ENCODE results near the gene MAGI1. TPM values are rescaled to one million over a fixed set of nuclear protein-coding genes. Genes with fewer than 3 reads are reported as not detected.

The MAGI1 gene
- polyA plus RNA-seq, 3 donors, result not detected

DNA sequence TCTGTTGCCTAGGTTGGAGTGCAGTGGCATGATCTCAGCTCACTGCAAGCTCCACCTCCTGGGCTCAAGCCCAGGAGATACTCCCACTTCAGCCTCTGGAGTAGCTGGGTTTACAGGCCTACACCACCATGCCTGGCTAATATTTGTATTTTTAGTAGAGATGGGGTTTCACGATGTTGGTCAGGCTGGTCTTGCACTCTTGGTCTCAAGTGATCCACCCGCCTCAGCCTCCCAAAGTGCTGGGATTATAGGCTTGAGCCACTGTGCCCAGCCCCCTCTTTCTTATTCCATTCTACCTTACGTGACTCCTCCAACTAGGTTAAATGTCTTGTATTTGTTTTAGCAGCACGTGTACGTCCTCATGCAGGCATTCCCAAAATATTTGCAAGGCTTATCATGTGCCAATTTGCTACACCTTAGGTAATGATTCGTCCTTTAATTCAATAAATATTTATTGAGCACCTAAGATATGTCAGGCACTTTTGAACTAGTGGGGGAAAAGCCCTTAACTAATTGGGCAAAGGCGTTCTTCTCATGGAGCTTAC is 14.9 kb upstream of the MAGI1 start:
- H3K4me3 Mint-ChIP-seq, result no peak overlapping the region
- no peak overlapping the region for H3K4me3 ChIP-seq (replicated peaks in 1 of 3; ENCODE audit: low read depth in 2 of 3, low read length in 3 of 3)
- H3K4me2 ChIP-seq (replicated peaks; ENCODE audit: extremely low read depth, low read length, poor library complexity, severe bottlenecking), result no peak overlapping the region
- peaks cover 0 to 2% (median 0%) of the 10 kb centered on the region in 3 donors for H3K27me3 Mint-ChIP-seq (ENCODE audit: low read depth in 3 of 3)
- no peaks in the 10 kb centered on the region for H3K36me3 Mint-ChIP-seq
- intact Hi-C loops (cut with micrococcal nuclease), result no loop called here
- H3K4me1 Mint-ChIP-seq, result no peaks in the 10 kb centered on the region
- H3K27ac Mint-ChIP-seq, result no peak overlapping the region
- 80% methylated on average over 2 of the region's 7 CpGs for WGBS (ENCODE audit: insufficient coverage)
- H3K4me1 ChIP-seq (ENCODE audit: control insufficient read depth in 1 of 2, insufficient read depth in 2 of 2, low read length in 2 of 2), result no peaks in the 10 kb centered on the region
- no peak overlapping the region for H3K27ac ChIP-seq (ENCODE audit: low read depth in 1 of 2, low read length in 2 of 2)
- no peak overlapping the region for H2AFZ ChIP-seq (ENCODE audit: insufficient read depth, low read depth, low read length, poor library complexity, severe bottlenecking)
- no peaks in the 10 kb centered on the region for H3K27me3 ChIP-seq (ENCODE audit: control insufficient read depth in 2 of 2, insufficient read depth in 2 of 2, low read length in 2 of 2)
- no peaks in the 10 kb centered on the region for H3K79me2 ChIP-seq (ENCODE audit: insufficient read depth, low read length)
- H3K36me3 ChIP-seq (replicated peaks in 1 of 2; ENCODE audit: control insufficient read depth in 1 of 2, insufficient read depth in 2 of 2, low read length in 2 of 2), result no peaks in the 10 kb centered on the region
- DNase-seq, result no peak
- TF ChIP-seq, protein P1, sequence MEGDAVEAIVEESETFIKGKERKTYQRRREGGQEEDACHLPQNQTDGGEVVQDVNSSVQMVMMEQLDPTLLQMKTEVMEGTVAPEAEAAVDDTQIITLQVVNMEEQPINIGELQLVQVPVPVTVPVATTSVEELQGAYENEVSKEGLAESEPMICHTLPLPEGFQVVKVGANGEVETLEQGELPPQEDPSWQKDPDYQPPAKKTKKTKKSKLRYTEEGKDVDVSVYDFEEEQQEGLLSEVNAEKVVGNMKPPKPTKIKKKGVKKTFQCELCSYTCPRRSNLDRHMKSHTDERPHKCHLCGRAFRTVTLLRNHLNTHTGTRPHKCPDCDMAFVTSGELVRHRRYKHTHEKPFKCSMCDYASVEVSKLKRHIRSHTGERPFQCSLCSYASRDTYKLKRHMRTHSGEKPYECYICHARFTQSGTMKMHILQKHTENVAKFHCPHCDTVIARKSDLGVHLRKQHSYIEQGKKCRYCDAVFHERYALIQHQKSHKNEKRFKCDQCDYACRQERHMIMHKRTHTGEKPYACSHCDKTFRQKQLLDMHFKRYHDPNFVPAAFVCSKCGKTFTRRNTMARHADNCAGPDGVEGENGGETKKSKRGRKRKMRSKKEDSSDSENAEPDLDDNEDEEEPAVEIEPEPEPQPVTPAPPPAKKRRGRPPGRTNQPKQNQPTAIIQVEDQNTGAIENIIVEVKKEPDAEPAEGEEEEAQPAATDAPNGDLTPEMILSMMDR (IDR thresholded peaks at IDR 0.05), result no peak
- H3K9me3 ChIP-seq (replicated peaks in 1 of 2; ENCODE audit: control insufficient read depth in 1 of 2, insufficient read depth in 1 of 2, low read length in 2 of 2), result no peaks in the 10 kb centered on the region
- H4K20me1 ChIP-seq (ENCODE audit: insufficient read depth, low read length), result no peaks in the 10 kb centered on the region
- H3K9ac ChIP-seq (ENCODE audit: insufficient read depth, low read length, poor library complexity, severe bottlenecking), result no peak overlapping the region
- H3K9me3 Mint-ChIP-seq, result peaks cover 0 to 1% (median 0%) of the 10 kb centered on the region in 7 donors

- Histone ChIP-seq H3K9ac (ENCODE audit: insufficient read depth, low read length, poor library complexity, severe bottlenecking) (no peak overlapping the region), H3K4me1 (ENCODE audit: control insufficient read depth in 1 of 2, insufficient read depth in 2 of 2, low read length in 2 of 2) (no peaks in the 10 kb centered on the region), H3K27ac (ENCODE audit: low read depth in 1 of 2, low read length in 2 of 2) (no peak overlapping the region), H3K4me3 (replicated peaks in 1 of 3; ENCODE audit: low read depth in 2 of 3, low read length in 3 of 3) (no peak overlapping the region), H3K9me3 (replicated peaks in 1 of 2; ENCODE audit: control insufficient read depth in 1 of 2, insufficient read depth in 1 of 2, low read length in 2 of 2) (no peaks in the 10 kb centered on the region), H3K36me3 (replicated peaks in 1 of 2; ENCODE audit: control insufficient read depth in 1 of 2, insufficient read depth in 2 of 2, low read length in 2 of 2) (no peaks in the 10 kb centered on the region), H3K79me2 (ENCODE audit: insufficient read depth, low read length) (no peaks in the 10 kb centered on the region), H3K27me3 (ENCODE audit: control insufficient read depth in 2 of 2, insufficient read depth in 2 of 2, low read length in 2 of 2) (no peaks in the 10 kb centered on the region), H4K20me1 (ENCODE audit: insufficient read depth, low read length) (no peaks in the 10 kb centered on the region), H2AFZ (ENCODE audit: insufficient read depth, low read depth, low read length, poor library complexity, severe bottlenecking) (no peak overlapping the region), H3K4me2 (replicated peaks; ENCODE audit: extremely low read depth, low read length, poor library complexity, severe bottlenecking) (no peak overlapping the region)
- TF ChIP-seq, protein P1 (IDR thresholded peaks at IDR 0.05), result no peak
- no peak overlapping the region for H3K27ac Mint-ChIP-seq
- no peaks in the 10 kb centered on the region for H3K36me3 Mint-ChIP-seq
- WGBS (ENCODE audit: insufficient coverage), result 70% methylated on average over 1 of the region's 2 CpGs
- H3K9me3 Mint-ChIP-seq, result peaks cover 0 to 1% (median 0%) of the 10 kb centered on the region in 7 donors
- no peak for DNase-seq
- no peaks in the 10 kb centered on the region for H3K4me1 Mint-ChIP-seq
- peaks cover 0 to 2% (median 2%) of the 10 kb centered on the region in 3 donors for H3K27me3 Mint-ChIP-seq (ENCODE audit: low read depth in 3 of 3)
- no peak overlapping the region for H3K4me3 Mint-ChIP-seq
- intact Hi-C loops (cut with micrococcal nuclease), result no loop called here
Observed at GRCh38 chr3:66052721-66053549, 14.2 kb upstream of the MAGI1 start.

Data from CD14-positive monocyte (primary cell).